DMS 273 treated with DMSO at 0.1 percent for 48 hours (cell line): ENCODE measurements around the gene CDKN2B-AS1.

Source experiments
- DNase-seq: peaks from one replicate; lab custom pipeline; 2025; lab: John Stamatoyannopoulos, UW

Gene CDKN2B-AS1

DNA sequence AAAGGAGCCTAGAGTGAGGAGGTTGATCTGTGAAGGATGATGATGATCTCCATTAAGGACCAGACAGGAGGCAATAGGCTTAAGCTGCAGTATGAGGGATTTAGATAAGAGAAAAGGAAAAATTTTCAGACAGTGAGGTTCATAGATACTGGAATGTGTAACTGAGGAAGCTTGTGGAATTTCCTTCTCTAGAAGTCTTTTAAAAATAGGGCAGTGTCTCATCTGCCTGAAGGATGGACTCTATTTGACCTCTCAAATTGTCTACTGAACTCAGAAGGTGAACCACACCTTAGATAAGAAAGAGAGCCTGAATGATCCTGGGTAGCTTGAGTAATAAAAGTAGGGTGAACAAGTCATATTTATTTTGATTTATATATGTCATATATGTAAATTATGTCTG lies 162.7 kb downstream of the CDKN2B-AS1 start:
- no peak for DNase-seq

DNA sequence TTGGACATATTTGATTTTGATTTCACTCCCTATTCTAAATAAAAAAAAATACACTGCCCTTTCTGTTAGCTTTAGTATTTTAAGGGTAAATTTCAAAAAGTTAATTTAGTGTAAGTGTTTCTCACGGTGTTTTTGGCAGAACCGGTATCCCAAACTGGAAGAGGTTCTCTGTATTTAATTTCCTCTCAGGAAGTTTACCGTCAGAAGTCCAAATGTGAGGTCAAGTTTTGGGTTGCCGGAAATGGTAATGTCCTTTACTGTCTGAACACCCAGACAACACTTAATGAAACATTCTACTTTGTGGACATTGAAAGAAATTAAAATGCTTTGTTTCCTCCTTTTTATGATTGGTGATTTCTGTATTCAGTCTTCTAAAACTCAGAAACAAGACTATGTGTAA lies 163.2 kb downstream of the CDKN2B-AS1 start:
- DNase-seq: no peak

DNA sequence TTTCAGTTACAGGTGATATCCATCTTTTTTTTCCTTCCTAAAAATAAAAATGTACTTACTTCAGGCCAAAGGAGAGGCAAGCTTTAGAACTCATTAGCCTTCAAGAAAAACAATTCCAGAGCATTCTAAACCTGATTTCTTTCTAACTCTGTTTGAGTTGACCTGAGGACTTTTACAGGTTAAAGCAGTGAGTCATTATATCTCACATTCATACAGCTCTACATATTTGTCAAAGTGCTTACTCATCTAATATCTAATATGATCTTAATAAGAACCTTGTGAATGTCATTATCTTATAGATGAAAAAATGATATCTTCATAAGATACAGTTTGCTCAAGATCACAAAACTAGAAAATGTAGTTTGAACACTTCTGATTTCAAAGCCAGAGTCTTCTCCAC lies 163.7 kb downstream of the CDKN2B-AS1 start:
- DNase-seq: no peak

DNA sequence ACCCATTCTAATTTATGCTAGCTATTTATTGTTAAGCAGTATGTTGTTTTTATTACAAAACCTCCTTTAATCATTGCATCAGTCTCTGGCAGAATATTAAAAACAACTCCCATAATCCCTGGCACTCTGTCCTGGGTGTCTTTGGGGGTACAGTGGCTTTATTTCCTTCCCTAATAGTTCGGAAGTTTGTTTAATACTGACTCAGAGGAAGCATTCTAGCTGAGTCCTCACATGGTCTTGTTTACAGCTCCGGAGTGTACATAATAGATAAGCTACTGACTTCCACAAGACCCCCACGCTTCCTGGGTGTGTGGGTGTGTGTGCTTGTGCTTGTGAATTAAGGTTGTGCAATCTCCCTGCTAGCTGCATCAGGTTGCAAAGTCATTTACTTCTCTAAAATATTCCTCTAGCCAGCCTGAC lies 164.3 kb downstream of the CDKN2B-AS1 start:
- DNase-seq: no peak

DNA sequence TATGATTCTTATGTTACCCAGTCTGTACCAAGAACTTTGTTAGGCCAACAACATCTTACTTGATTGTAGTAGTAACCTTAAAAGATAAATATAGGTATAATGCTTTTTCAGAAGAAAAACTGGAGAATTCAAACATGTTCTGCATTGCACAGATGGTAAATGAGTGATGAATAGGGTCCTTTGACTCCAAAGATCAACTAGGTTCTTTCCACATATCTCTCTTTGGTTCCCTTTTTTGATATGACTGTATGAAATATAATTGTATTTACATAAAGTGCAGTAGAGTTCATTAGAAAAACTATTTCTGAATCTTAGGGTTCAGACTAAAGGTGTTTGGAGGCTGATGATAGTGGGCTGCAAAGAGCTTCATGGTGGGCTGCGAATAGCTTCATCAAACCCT lies 165.0 kb downstream of the CDKN2B-AS1 start:
- no peak for DNase-seq

DNA sequence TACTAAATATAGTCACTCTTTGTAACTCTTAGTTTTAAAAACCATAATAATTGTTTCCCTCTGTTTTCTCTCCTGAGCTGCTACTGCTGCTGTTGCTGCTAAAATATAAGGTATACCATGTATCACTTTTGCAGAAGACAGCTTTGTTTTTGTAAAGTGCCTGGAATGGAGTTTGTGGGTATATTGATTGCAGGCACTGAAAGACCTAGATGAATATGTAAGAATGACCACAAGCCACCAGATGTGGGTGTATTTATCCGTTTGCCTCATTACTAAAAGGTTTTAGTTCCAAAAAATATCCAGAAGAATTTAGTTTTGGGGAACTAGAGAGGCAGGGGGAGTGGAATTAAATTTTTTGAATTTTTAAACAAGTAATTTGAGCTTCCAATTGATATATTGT lies 165.6 kb downstream of the CDKN2B-AS1 start:
- no peak for DNase-seq

DNA sequence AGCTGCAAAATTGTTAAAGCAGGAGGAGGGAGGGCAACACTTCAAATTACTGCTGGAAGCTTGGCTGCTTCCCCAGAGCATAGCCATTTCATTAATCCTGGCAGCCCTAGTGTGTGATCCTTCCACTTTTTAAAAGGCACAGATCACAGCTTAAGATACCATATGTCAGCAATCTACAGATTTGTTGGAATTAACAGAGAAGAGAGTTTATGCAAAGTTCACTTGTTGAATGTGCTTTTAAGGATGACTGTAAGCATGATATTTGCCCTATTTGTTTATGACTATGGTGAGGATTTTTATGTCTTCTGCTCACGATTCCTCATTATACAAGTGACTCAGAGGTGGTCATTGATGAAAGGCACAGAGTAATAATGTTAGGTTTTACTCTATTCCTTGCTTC lies 170.6 kb downstream of the CDKN2B-AS1 start:
- no peak for DNase-seq

DNA sequence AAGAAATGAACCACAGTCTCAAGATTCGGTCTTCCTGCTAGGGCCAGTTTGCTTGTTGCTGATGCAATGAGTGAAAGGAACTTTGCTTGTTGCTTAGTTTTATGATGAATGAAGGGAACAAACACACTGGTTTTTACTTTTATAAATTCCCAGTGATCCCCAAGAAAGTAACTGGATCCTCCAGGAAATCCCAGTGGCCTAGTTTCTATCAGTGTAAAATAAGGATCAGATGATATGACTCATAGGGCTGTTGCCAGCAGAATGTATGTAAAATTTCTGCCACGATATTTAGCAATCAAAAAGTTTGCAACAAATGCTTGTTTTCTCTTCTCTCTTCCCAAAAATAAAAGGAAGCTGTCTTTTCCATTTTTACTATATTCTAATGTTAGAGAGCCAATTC lies 174.7 kb downstream of the CDKN2B-AS1 start:
- DNase-seq: no peak

DNA sequence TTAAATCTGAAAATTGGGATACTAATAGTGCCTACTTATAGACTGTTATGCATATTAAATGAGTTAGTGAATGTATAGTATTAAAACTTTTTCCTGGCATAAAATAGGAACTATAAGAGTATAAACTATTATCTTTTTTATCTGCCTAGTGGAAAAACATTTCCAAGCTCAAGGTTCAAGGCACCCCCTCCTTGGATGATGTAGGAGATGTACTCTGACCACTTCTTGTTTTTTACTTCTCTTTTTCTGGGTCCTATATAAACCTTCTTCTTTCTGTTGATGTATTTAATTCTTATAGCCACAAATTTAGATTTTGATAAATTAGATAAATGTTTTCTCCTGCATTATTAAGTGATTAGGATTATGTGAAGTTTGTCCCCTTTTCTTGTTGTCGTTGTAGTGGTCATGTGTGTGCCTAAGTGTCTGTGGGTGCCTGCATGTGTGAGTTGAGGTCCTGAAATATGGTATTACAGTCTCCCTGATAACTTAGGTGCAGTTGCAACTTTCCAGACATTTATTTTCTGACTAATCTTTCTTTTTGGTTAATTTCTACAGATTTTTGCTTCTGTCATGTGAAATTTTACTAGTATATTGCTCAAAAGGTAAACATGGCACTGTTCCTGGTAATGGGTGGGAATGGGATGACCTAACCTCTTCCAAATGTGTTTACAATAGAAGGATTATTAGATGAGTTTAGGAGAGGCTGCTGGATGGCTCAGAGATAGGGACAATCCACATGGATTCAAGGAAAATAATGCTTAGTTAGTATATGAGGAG lies 175.3 kb downstream of the CDKN2B-AS1 start:
- no peak for DNase-seq
